ENCODE results near the gene CHKA. TPM values are rescaled to one million over a fixed set of nuclear protein-coding genes. Genes with fewer than 3 reads are reported as not detected.
"Not testable (repeated sequence)": the region's sequence is repeated elsewhere in the genome, so short reads cannot be mapped to it uniquely, and the experiment has no call there.

CHKA gene
- total RNA-seq, 1 donor from 2014 or later, result 22.0 TPM

GRCh38 chr11:68116126-68116525 is 5.1 kb downstream of the CHKA start:
- no peak for DNase-seq (ENCODE audit: low read depth in 2 of 2)

GRCh38 chr11:68115285-68115684 is 5.9 kb downstream of the CHKA start:
- no peak for DNase-seq (ENCODE audit: low read depth in 2 of 2)

- DNase-seq (ENCODE audit: low read depth in 2 of 2), result peak in 1 of 2 donors; percentile 69
These were observed 7.2 kb downstream of the CHKA start for GRCh38 chr11:68113986-68114385.

- DNase-seq (ENCODE audit: low read depth in 2 of 2), result no peak
These were observed 13.5 kb downstream of the CHKA start for GRCh38 chr11:68107689-68108088.

GRCh38 chr11:68106165-68106940 is 14.8 kb downstream of the CHKA start:
- peak in 1 of 2 donors; percentile 54 for DNase-seq (ENCODE audit: low read depth in 2 of 2)

- DNase-seq (ENCODE audit: low read depth in 2 of 2), result peak; percentile 91 to 94
These were observed 21.4 kb downstream of the CHKA start for GRCh38 chr11:68099474-68100405.

- no peak for DNase-seq (ENCODE audit: low read depth in 2 of 2)
These were observed 22.1 kb downstream of the CHKA start for GRCh38 chr11:68099057-68099456.

GRCh38 chr11:68096962-68097361 is 24.2 kb downstream of the CHKA start:
- no peak for DNase-seq (ENCODE audit: low read depth in 2 of 2)

GRCh38 chr11:68093565-68093964 is 27.6 kb downstream of the CHKA start:
- no peak for DNase-seq (ENCODE audit: low read depth in 2 of 2)

- DNase-seq (ENCODE audit: low read depth in 2 of 2), result not testable (repeated sequence)
These were observed 28.2 kb downstream of the CHKA start for GRCh38 chr11:68092946-68093345.

GRCh38 chr11:68092411-68092810 is 28.8 kb downstream of the CHKA start:
- DNase-seq (ENCODE audit: low read depth in 2 of 2), result no peak

- DNase-seq (ENCODE audit: low read depth in 2 of 2), result peak; percentile 18 to 66
These were observed 30.5 kb downstream of the CHKA start for GRCh38 chr11:68090706-68091105.

GRCh38 chr11:68090287-68090686 is 30.9 kb downstream of the CHKA start:
- DNase-seq (ENCODE audit: low read depth in 2 of 2), result no peak

- DNase-seq (ENCODE audit: low read depth in 2 of 2), result no peak
These were observed 31.5 kb downstream of the CHKA start for GRCh38 chr11:68089679-68090078.

GRCh38 chr11:68083517-68083916 is 37.7 kb downstream of the CHKA start:
- DNase-seq (ENCODE audit: low read depth in 2 of 2), result no peak

- DNase-seq (ENCODE audit: low read depth in 2 of 2), result no peak
These were observed 38.7 kb downstream of the CHKA start for GRCh38 chr11:68082481-68082880.

- DNase-seq (ENCODE audit: low read depth in 2 of 2), result peak; percentile 25 to 49
These were observed 39.5 kb downstream of the CHKA start for GRCh38 chr11:68081691-68082090.

GRCh38 chr11:68080860-68081259 is 40.3 kb downstream of the CHKA start:
- no peak for DNase-seq (ENCODE audit: low read depth in 2 of 2)

- DNase-seq (ENCODE audit: low read depth in 2 of 2), result no peak
These were observed 43.3 kb downstream of the CHKA start for GRCh38 chr11:68077617-68078582.

- DNase-seq (ENCODE audit: low read depth in 2 of 2), result peak in 1 of 2 donors; percentile 54
These were observed 44.7 kb downstream of the CHKA start for GRCh38 chr11:68076371-68077042.
